HTERT RPE-1 (cell line): Measurements from ENCODE around the gene BRMS1L.
"Not testable (repeated sequence)": the region's sequence is repeated elsewhere in the genome, so short reads cannot be mapped to it uniquely, and the experiment has no call there.

Source experiments
- in situ Hi-C: fragments of 300-500 bp; cut with MboI; formaldehyde crosslinking; loops from 4 replicates; pipeline ENCODE4 v1.14.3; 2020; ENCODE audit warnings: low sequenced_read_pairs

The BRMS1L gene

DNA sequence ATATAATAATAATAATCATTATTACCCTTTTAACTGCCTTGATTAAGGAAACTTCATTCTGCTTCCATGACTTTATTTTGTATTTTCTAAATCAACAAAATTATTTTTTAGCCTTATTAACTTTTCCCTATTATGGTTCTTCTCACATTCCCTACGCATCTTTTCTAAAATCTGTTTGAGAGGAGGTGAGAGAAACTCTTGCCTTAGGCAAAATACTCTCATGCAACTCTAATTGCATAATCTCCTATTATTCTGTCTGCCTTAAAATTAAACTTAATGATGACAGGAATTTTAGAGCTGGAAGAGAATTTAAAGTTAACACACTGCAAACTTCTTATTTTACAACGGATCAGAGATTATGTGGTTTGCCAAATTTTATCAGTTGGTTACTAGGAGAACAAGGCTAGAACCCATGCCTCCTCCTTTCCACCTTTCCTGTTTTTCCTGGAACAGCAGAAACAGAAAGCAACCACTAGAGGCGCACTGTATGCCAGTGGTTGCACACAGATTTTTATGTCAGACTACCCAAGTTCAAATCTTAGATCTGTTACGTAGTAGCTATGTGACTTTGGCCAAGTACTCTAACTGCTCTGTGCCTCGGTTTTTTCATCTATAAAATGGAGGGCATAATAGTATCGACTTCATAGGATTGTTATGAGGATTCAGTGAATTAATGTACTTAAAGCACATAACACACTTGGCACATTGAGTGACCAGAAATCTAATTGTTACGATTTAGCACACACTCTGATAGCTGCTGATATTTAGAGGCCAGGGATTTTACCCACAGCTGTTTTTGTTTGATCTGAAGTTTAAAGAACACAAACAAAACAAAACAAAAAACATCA is 4.3 kb upstream of the BRMS1L start:
- in situ Hi-C loops, result no loop called here

DNA sequence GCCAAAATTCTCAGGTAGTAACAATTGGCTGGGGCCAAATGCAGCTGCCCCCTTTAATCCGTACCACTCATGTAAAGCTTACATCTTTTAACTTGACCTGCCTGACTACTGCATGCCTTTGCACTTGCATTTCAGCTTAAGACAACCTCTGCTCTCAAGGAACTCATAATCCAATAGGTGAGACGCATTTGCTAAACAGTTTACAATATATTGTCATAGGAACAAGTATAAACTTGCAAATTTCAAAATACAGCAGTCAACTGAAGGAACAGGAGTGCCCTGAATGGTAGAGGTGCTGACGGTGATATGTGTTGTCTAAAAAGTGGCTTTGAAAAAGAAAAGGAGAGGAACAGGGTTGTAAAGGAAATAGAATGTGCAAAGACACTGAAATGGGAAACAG is 3.6 kb upstream of the BRMS1L start:
- in situ Hi-C loops, result no loop called here

DNA sequence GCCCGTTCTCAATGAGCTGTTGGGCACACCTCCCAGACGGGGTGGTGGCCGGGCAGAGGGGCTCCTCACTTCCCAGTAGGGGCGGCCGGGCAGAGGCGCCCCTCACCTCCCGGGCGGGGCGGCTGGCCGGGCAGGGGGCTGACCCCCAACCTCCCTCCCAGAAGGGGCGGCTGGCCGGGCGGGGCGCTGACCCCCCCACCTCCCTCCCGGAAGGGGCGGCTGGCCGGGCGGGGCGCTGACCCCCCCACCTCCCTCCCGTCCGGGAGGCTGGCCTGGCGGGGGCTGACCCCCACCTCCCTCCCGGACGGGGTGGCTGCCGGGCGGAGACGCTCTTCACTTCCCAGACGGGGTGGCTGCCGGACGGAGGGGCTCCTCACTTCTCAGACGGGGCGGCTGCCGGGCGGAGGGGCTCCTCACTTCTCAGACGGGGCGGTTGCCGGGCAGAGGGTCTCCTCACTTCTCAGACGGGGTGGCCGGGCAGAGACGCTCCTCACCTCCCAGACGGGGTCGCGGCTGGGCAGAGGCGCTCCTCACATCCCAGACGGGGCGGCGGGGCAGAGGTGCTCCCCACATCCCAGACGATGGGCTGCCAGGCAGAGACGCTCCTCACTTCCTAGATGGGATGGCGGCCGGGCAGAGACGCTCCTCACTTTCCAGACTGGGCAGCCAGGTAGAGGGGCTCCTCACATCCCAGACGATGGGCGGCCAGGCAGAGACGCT is 1.5 kb upstream of the BRMS1L start:
- in situ Hi-C loops, result not testable (repeated sequence)

DNA sequence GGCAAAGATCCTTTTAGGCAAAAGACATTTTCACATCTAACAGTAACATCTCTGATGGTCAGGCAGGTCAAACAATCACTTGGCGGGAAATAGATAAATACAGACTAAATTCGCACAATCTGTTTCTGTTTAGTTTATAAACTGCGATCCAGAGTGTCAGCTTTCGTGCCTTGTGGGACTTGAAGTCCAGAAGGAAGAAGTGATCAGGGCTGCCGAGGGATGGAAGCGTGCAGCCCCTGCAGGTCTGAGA is 245 bp upstream of the BRMS1L start:
- in situ Hi-C loops, result no loop called here

DNA sequence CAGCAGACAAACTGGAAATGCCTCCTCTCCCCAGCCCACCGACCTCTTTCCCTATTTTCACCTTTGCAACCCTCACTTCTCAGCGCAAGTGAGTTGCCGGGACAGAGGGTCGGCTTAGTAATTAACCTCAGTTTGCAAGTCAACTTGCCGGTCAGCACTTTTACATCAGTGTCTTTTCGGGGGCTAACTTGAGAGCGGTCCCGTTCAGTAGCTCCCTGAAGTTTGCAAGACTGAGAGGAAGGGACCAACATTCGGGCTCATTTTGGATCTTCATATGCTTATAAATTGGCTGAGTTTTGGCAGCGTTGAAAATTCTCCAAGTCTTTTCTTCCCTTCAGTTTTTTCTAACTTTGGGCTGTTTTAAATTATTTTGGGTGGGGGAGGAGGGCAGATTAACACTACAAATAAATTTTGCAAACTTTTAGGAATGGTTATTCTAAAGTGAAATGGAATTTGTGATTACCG is 846 bp downstream of the BRMS1L start:
- in situ Hi-C loops, result no loop called here

DNA sequence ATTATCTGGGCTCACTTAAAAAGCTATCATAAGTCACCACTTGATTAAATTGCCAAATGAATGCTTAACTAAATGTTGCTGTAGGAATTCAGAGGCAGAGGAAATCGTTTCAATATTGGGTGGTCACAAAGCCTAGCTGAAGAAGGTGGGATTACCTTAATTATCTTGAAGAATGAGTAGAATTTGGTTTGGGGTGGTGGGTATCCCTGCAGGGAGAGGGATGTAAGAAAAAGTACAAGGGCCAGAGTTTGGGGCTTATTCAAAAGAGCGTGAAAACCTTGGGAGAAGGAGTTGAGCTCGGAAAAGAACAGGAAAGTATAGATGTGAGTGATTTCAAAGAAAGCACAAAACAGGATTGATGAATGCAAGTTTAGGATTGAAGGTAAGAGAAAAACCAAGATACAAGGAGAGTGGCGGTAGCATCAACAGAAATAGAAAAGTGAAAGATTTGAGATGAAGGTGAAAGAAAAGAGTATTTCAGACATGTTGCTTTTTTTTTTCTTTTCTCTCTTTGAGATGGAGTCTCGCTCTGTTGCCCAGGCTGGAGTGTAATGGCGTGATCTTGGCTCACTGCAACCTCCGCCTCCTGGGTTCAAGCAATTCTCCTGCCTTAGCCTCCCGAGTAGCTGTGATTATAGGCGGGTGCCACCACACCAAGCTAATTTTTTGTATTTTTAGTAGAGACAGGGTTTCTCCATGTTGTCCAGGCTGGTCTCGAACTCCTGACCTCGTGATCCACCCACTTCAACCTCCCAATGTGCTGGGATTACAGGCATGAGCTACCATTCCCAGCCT is 1.7 kb downstream of the BRMS1L start:
- in situ Hi-C loops, result no loop called here

DNA sequence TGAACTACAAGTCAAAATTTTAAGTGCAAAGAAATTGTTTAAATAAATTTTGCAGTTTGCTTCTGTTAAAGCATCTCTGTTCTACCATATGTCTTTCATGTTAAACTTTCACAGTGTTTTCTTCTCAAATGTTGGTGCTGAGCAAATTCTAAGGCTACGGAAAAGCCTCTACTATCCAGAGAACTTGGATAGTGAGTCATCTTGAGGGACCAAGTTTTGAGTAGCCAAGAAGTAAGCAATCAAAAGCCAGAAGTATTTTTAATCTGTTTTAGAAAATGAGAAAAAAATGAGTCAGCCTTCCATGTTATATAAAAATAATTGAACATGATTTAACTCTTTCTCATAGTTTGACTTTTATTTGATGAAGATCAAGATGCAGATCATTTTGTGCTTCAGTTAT is 3.3 kb downstream of the BRMS1L start:
- in situ Hi-C loops, result no loop called here

DNA sequence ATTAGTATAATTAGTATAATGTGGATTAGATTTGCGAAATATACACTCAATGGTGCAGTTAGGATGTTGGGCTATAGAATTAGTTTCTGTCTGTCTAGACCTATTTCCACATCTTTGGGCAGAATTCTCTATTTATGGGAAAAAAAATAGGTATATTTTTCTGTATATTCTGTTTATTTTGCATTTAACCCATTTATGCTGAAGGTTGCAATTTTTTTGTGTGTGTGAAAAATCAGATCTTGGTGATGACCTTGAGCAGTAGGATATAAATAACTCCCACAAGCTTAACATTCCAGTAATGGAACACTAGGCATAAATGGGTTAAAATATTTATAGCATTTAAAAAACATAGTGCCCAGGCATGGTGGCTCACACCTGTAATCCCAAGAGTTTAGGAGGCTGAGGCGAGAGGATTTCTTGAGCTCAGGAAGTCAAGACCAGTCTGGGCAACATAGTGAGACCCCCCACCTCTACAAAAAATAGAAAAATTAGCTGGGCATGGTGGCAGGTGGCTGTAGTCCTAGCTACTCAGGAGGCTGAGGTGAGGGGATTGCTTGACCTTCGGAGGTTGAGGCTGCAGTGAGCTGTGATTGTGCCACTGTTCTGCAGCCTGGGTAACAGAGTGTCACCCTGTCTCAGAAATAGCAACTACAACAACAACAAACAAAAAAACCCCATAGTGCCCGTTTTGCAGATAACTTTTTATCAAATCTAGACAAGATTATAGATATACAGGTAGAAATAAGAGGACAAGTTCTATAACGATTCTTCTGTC is 9.3 kb downstream of the BRMS1L start:
- in situ Hi-C loops, result no loop called here

DNA sequence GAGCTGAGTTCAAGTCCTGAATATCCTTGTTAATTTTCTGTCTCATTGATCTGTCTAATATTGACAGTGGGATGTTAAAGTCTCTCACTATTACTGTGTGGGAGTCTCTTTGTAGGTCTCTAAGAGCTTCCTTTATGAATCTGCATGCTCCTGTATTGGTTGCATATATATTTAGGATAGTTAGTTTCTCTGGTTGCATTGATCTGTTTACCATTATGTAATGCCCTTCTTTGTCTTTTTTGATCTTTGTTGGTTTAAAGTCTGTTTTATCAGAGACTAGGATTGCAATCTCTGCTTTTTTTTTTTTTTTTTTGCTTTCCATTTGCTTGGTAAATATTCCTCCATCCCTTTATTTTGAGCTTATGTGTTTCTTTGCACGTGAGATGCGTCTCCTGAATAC is 15.6 kb downstream of the BRMS1L start:
- in situ Hi-C loops, result not testable (repeated sequence)

DNA sequence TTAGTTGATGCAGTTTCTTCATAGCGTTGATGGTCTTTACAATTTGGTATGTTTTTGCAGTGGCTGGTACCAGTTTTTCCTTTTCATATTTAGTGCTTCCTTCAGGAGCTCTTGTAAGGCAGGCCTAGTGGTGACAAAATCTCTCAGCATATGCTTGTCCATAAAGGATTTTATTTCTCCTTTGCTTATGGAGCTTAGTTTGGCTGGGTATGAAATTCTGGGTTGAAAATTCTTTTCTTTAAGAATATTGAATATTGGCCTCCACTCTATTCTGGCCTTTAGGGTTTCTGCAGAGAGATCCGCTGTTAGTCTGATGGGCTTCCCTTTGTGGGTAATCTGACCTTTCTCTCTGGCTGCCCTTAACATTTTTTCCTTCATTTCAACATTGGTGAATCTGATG is 16.1 kb downstream of the BRMS1L start:
- in situ Hi-C loops, result not testable (repeated sequence)

DNA sequence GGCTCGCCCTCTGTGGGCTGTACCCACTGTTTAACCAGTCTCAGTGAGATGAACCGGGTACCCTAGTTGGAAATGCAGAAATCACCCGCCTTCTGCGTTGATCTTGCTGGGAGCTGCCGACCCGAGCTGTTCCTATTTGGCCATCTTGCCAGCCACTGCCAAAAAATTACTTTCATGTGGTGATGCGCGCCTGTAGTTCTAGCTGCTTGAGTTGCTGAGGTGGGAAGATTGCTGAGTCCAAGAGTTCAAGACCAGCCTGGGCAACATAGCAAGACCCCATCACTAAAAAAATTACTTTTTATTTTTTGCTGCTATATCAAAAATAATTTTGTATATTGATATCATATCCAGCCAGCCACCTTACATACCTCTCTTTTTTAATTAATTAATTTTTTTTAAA is 18.4 kb downstream of the BRMS1L start:
- in situ Hi-C loops, result no loop called here

DNA sequence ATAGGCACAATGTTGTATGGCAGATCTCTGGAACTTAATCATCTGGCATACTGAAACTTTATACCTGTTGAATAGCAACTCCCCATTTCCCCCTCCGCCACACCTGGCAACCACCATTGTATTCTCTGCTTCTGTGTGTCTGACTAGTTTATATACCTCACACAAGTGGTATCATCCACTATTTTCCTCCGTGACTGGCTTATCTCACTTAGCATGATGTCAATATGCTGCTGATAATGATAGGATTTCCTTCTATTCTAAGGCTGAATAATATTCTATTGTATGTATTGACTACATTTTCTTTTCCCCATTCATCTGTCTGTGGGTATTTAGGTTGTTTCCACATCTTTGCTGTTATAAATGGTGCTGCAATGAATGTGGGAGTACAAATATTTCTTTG is 21.5 kb downstream of the BRMS1L start:
- in situ Hi-C loops, result no loop called here

DNA sequence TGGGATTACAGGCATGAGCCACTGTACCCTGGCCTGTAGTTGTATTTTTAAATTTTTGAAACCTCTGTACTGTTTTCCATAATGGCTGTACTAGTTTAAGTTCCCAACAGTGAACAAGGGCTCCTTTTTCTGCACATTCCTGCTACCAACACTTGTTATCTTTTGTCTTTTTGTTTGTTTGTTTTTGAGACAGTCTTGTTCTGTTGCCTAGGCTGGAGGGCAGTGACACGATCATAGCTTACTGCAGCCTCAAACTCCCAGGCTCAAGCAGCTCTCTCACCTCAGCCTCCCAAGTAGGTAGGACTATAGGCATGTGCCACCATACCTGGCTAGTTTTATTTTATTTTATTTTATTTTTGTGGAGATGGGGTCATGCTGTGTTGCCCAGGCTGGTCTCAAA is 23.0 kb downstream of the BRMS1L start:
- in situ Hi-C loops, result no loop called here

DNA sequence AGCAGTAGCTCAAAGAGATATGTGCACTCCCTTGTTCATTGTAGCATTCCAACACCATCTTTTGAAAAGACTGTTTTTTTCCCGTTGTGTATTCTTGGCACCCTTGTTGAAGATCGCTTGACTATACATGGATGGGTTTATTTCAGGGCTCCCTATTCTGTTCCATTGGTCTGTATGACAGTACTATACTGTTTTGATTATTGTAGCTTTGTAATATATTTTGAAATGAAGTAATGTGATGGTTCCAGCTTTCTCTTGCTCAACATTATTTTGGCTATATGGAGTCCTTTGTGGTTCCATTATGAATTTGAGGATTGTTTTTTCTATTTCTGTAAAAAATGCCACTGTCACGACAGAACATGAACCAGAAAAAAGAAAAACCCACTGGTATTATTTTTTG is 25.7 kb downstream of the BRMS1L start:
- in situ Hi-C loops, result no loop called here

DNA sequence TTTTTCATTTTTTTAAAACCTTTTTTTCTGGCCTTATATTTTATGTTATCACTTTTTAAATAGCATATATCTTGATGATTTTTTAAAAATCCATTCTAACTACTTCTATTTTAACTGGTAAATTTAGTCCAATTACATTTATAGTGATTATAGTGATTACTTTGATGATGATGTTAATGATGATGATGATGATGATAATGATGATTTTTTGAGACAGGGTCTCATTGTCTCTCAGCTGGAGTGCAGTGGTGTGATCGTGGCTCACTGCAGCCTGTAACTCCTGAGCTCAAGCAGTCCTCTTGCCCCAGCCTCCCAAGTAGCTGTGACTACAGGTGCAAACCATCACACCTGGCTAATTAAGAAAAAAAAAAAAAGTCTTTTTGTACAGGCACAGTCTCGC is 27.1 kb downstream of the BRMS1L start:
- in situ Hi-C loops, result no loop called here

DNA sequence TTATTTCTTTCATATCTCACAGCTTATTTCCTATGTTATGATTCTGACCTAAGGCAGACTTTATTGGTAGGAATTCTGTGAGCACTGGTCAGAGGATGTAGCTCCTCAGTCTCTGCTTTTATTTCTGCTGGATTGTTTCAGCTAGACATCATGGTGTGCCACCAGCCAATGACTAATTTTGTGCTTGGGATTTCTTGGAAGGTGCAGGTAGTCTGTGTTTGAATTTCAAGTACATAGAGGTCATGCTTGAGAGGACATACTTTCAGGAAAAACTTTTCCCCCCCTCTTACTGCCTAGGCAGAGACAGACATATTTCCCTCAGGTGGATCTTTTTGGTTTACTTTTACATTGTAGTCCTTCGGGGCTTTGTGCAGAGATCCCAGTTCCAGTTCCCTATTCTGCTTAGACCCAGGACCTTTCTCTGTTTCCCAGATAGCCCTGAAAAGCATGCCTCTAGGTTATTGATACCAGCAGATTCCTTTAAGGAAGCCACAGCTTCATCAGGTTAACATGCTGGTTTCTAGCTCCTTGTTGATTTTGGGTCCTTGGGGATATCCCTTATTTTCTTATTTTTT is 28.6 kb downstream of the BRMS1L start:
- in situ Hi-C loops, result no loop called here

DNA sequence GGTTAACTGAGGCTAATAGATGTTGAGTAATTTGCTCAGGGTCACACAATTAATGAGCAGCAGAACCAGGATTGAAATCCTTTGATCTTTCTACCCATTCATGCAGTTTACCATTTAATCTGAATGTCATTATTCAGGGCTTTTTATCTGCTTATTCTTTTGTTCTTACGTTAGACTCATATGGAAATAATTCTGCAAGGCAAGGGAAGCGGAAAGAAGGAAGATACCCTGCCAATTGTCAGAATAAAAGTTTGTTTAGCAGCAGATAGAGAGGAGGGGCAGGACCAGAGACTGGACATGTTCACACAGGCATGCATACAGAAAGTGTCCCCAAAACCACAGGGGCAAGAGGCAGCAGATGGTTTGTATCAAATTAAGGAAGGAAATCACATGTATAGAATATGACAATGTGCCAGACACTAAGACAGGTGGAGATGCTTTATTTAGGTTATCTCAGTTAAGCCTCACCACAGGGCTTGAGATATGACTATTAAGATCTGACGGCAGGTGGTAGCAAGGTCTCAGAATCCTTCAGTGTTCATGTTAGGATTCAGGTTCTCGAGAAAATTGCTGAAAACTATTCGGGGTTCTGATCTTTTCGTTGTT is 29.8 kb downstream of the BRMS1L start:
- in situ Hi-C loops, result no loop called here

DNA sequence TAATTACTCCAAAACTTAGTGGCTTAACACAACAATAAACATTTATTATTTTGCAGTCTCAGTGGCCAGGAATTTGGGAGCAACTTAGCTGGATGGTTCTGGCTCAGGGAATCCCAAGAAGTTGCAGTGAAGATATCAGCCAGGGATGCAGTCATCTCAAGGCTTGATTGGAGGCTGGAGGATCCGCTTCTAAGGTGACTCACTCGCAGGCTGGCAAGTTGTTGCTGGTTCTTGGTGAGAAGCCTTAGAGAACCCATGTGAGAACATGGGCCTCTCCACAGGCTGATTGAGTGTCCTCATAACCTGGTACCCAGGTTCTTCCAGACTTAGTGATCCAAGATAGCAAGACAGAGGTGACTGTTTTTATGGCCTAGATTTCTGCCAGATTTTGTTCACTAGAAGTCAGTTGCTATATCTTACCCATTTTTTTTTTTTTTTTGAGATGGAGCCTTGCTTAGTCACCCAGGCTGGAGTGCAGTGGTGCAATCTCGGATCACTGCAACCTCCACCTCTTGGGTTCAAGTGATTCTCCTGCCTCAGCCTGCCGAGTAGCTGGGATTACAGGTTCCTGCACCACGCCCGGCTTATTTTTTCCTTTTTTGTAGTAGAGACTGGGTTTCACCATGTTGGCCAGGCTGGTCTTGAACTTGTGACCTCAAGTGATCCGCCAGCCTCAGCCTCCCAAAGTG is 32.5 kb downstream of the BRMS1L start:
- in situ Hi-C loops, result no loop called here

DNA sequence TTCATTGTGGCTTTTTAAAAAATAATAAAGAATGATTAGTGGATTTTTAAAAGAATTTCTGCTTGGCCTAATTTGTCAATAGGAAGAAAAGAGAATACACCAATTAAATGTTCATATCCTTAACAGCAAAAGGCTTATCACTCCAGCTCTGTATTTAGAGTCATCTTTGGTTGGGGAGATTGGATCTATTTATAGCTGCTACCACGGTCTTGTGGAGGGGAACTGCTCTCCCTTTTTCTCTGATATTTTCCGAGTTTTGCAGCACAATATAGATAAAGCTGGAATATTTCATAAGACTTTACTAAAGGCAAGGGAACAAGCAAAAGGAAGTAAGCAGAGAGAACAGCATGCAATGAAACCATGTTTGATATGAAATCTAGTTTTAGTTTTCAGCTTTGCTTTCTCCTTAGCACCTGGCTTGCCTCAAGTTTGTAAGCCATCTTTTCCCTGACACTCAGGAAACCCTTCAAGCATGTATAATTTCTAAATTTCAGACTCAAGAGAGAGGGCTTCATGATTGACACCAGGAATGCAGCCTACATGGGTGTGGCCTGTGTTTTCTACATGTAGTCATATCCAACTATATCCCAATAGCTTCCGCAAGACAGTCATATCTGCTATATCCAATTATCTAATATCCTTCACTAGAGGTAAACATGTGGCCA is 35.2 kb downstream of the BRMS1L start:
- in situ Hi-C loops, result no loop called here
